Keratinocyte (primary cell): ENCODE results near the gene HPF1.

Experiments
- EZH2 ChIP-seq: IDR thresholded peaks from one replicate; pipeline ENCODE4 v1.6.1; 2012; ENCODE audit warnings: inconsistent platforms, mild to moderate bottlenecking, low read length, moderate library complexity
- TF ChIP-seq, protein P1 (sequence below), 3 experiments: IDR thresholded peaks in 1 of 3; conservative IDR thresholded peaks in 1 of 3; optimal IDR thresholded peaks in 1 of 3; 2 replicates in 2 of 3; 3 replicates in 1 of 3; pipeline versions ENCODE3 to v1.5.1; 2011; ENCODE audit warnings: low read length in 3 of 3, mild to moderate bottlenecking in 3 of 3, moderate library complexity in 2 of 3, control low read depth in 1 of 3, inconsistent platforms in 1 of 3; ENCODE audit not compliant: insufficient read depth in 2 of 3; ENCODE audit errors: extremely low read depth in 1 of 3

DNA sequence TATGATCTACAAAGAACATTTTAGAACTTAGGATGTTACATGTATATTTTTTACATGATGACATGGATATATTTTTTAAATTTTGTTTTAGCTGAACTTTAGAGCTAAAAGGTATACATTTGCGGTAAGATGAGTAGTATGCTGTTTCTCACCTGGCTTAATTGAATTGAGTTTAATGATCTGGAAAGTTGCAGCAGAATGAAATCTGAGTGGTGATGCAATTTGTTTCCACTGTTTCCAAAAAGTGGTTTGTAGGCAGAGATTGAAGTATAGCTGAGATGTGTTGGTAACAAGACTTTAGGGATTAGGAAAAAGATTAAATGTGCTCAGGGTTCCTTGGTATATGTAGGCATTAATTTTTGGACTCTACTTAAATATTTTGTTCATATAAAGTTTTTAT, 68.1 kb downstream of the HPF1 start:
- no peak for TF ChIP-seq EZH2
- TF ChIP-seq, protein P1, sequence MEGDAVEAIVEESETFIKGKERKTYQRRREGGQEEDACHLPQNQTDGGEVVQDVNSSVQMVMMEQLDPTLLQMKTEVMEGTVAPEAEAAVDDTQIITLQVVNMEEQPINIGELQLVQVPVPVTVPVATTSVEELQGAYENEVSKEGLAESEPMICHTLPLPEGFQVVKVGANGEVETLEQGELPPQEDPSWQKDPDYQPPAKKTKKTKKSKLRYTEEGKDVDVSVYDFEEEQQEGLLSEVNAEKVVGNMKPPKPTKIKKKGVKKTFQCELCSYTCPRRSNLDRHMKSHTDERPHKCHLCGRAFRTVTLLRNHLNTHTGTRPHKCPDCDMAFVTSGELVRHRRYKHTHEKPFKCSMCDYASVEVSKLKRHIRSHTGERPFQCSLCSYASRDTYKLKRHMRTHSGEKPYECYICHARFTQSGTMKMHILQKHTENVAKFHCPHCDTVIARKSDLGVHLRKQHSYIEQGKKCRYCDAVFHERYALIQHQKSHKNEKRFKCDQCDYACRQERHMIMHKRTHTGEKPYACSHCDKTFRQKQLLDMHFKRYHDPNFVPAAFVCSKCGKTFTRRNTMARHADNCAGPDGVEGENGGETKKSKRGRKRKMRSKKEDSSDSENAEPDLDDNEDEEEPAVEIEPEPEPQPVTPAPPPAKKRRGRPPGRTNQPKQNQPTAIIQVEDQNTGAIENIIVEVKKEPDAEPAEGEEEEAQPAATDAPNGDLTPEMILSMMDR (optimal IDR thresholded peaks at IDR 0.05 in 1 of 3, IDR thresholded peaks at IDR 0.05 in 1 of 3, conservative IDR thresholded peaks at IDR 0.05 in 1 of 3; ENCODE audit: extremely low read depth in 1 of 3, insufficient read depth in 2 of 3, low read length in 3 of 3): no peak
